ENCODE results near the gene GRM3. TPM values are rescaled to one million over a fixed set of nuclear protein-coding genes. Genes with fewer than 3 reads are reported as not detected.
"Not testable (repeated sequence)": the region's sequence is repeated elsewhere in the genome, so short reads cannot be mapped to it uniquely, and the experiment has no call there.

GRM3 gene
- not detected for total RNA-seq

- no peak within 1 kb of the TSS for H3K4me3 Mint-ChIP-seq
- H3K36me3 Mint-ChIP-seq = no peaks in the 10 kb centered on the region
- DNase-seq = no peak
- peaks cover 38% of the 10 kb centered on the region for H3K27me3 Mint-ChIP-seq
- no peaks in the 10 kb centered on the region for H3K4me1 Mint-ChIP-seq
- no peak within 1 kb of the TSS for H3K27ac Mint-ChIP-seq
- no peaks in the 10 kb centered on the region for H3K9me3 Mint-ChIP-seq
These were observed at the start of gene GRM3 for GRCh38 chr7:86643561-86644281. GRM3 (plus strand) TSS chr7:86643909; CDS start chr7:86765146, 121,237 bp downstream.

- no peaks in the 10 kb centered on the region for H3K4me1 Mint-ChIP-seq
These were observed 45.4 kb upstream of the GRM3 start for GRCh38 chr7:86598311-86598710.

GRCh38 chr7:86598721-86599120 lies 45.0 kb upstream of the GRM3 start:
- no peaks in the 10 kb centered on the region for H3K36me3 Mint-ChIP-seq
- no peak overlapping the region for H3K27ac Mint-ChIP-seq
- H3K4me3 Mint-ChIP-seq = no peak overlapping the region
- H3K27me3 Mint-ChIP-seq = no peaks in the 10 kb centered on the region
- peaks cover 3% of the 10 kb centered on the region for H3K9me3 Mint-ChIP-seq
- H3K4me1 Mint-ChIP-seq = no peaks in the 10 kb centered on the region
- DNase-seq = no peak

More at GRCh38 chr7:86598311-86598710, 45.4 kb upstream of the GRM3 start:
- H3K27me3 Mint-ChIP-seq = no peaks in the 10 kb centered on the region
- no peak overlapping the region for H3K4me3 Mint-ChIP-seq
- H3K36me3 Mint-ChIP-seq = no peaks in the 10 kb centered on the region
- no peak for DNase-seq
- H3K27ac Mint-ChIP-seq = no peak overlapping the region
- H3K9me3 Mint-ChIP-seq = peaks cover 3% of the 10 kb centered on the region

- Mint-ChIP-seq H3K4me3 (no peak overlapping the region), H3K27me3 (no peaks in the 10 kb centered on the region), H3K36me3 (no peaks in the 10 kb centered on the region), H3K4me1 (no peaks in the 10 kb centered on the region), H3K9me3 (peaks cover 3% of the 10 kb centered on the region), H3K27ac (no peak overlapping the region)
- DNase-seq = no peak
These were observed 43.0 kb upstream of the GRM3 start for GRCh38 chr7:86600506-86601290.

GRCh38 chr7:86615711-86616110 lies 28.0 kb upstream of the GRM3 start:
- H3K9me3 Mint-ChIP-seq = peaks cover 12% of the 10 kb centered on the region
- not testable (repeated sequence) for H3K4me3 Mint-ChIP-seq, H3K27ac Mint-ChIP-seq, H3K36me3 Mint-ChIP-seq, H3K4me1 Mint-ChIP-seq, H3K27me3 Mint-ChIP-seq, DNase-seq

- H3K4me1 Mint-ChIP-seq = no peaks in the 10 kb centered on the region
These were observed 844 bp downstream of the GRM3 start for GRCh38 chr7:86644282-86645224.

GRCh38 chr7:86645225-86645608 lies 1.5 kb downstream of the GRM3 start:
- no peak overlapping the region for H3K4me3 Mint-ChIP-seq
- H3K27me3 Mint-ChIP-seq = peaks cover 38% of the 10 kb centered on the region
- H3K4me1 Mint-ChIP-seq = no peaks in the 10 kb centered on the region
- no peak for DNase-seq
- H3K36me3 Mint-ChIP-seq = no peaks in the 10 kb centered on the region
- no peaks in the 10 kb centered on the region for H3K9me3 Mint-ChIP-seq
- H3K27ac Mint-ChIP-seq = no peak overlapping the region

More at GRCh38 chr7:86644282-86645224, 844 bp downstream of the GRM3 start:
- H3K27me3 Mint-ChIP-seq = peaks cover 38% of the 10 kb centered on the region
- no peak overlapping the region for H3K27ac Mint-ChIP-seq
- H3K36me3 Mint-ChIP-seq = no peaks in the 10 kb centered on the region
- DNase-seq = no peak
- H3K4me3 Mint-ChIP-seq = no peak overlapping the region
- no peaks in the 10 kb centered on the region for H3K9me3 Mint-ChIP-seq

- Mint-ChIP-seq H3K36me3 (no peaks in the 10 kb centered on the region), H3K27me3 (peaks cover 38% of the 10 kb centered on the region), H3K4me3 (no peak overlapping the region), H3K9me3 (no peaks in the 10 kb centered on the region), H3K27ac (no peak overlapping the region), H3K4me1 (no peaks in the 10 kb centered on the region)
- no peak for DNase-seq
These were observed 2.1 kb downstream of the GRM3 start for GRCh38 chr7:86645676-86646276.

- Mint-ChIP-seq H3K27me3 (peaks cover 25% of the 10 kb centered on the region), H3K4me1 (no peaks in the 10 kb centered on the region), H3K27ac (no peak overlapping the region), H3K36me3 (no peaks in the 10 kb centered on the region), H3K9me3 (no peaks in the 10 kb centered on the region), H3K4me3 (no peak overlapping the region)
- DNase-seq = no peak
These were observed 3.8 kb downstream of the GRM3 start for GRCh38 chr7:86647385-86648094.

GRCh38 chr7:86648169-86648568 lies 4.5 kb downstream of the GRM3 start:
- Mint-ChIP-seq H3K36me3 (no peaks in the 10 kb centered on the region), H3K27ac (no peak overlapping the region), H3K4me1 (no peaks in the 10 kb centered on the region), H3K27me3 (peaks cover 24% of the 10 kb centered on the region), H3K9me3 (no peaks in the 10 kb centered on the region), H3K4me3 (no peak overlapping the region)
- no peak for DNase-seq

- no peaks in the 10 kb centered on the region for H3K9me3 Mint-ChIP-seq
- no peaks in the 10 kb centered on the region for H3K27me3 Mint-ChIP-seq
- H3K27ac Mint-ChIP-seq = no peak overlapping the region
- no peak for DNase-seq
- H3K4me1 Mint-ChIP-seq = no peaks in the 10 kb centered on the region
- H3K36me3 Mint-ChIP-seq = no peaks in the 10 kb centered on the region
- H3K4me3 Mint-ChIP-seq = no peak overlapping the region
These were observed 10.4 kb downstream of the GRM3 start for GRCh38 chr7:86653919-86654659.

- Mint-ChIP-seq H3K36me3 (no peaks in the 10 kb centered on the region), H3K27me3 (no peaks in the 10 kb centered on the region), H3K4me3 (no peak overlapping the region), H3K27ac (no peak overlapping the region), H3K9me3 (no peaks in the 10 kb centered on the region), H3K4me1 (no peaks in the 10 kb centered on the region)
- no peak for DNase-seq
These were observed 14.2 kb downstream of the GRM3 start for GRCh38 chr7:86657948-86658347.

GRCh38 chr7:86660950-86661462 lies 17.3 kb downstream of the GRM3 start:
- H3K27me3 Mint-ChIP-seq = no peaks in the 10 kb centered on the region
- H3K27ac Mint-ChIP-seq = no peak overlapping the region
- H3K9me3 Mint-ChIP-seq = no peaks in the 10 kb centered on the region

More at GRCh38 chr7:86660950-86661462, 17.3 kb downstream of the GRM3 start:
- H3K4me3 Mint-ChIP-seq = no peak overlapping the region
- H3K36me3 Mint-ChIP-seq = no peaks in the 10 kb centered on the region
- H3K4me1 Mint-ChIP-seq = no peaks in the 10 kb centered on the region
- DNase-seq = no peak

All from activated naive CD8-positive, alpha-beta T cell treated with anti-CD3 and anti-CD28 coated beads for 36 hours (primary cell).